Lung (tissue), 12 donors: ENCODE results near the gene CFH. TPM values are rescaled to one million over a fixed set of nuclear protein-coding genes. Genes with fewer than 3 reads are reported as not detected.

Source experiments
- ATAC-seq: fragments of 200-7000 bp; cut with Tn5 transposase; one replicate; pipeline ENCODE4 v1.9.1; 2020; ENCODE audit warnings: moderate number of reproducible peaks; ENCODE audit not compliant: insufficient read depth, low FRiP score
- DNase-seq, 3 donors: peaks; one replicate each; pipeline ENCODE4 v3.0.0-alpha.2; 2013 to 2017
- H3K27ac ChIP-seq, 2 donors: one replicate each; pipeline ENCODE4 v1.5.1; 2013; ENCODE audit warnings: mild to moderate bottlenecking in 2 of 2, moderate library complexity in 2 of 2, control low read depth in 1 of 2, inconsistent platforms in 1 of 2, low read depth in 1 of 2, low read length in 1 of 2
- H3K27me3 ChIP-seq, 3 donors: one replicate each; pipeline ENCODE4 v1.5.1; 2013; ENCODE audit warnings: low read length in 2 of 3; ENCODE audit not compliant: control insufficient read depth in 3 of 3, insufficient read depth in 3 of 3
- H3K36me3 ChIP-seq, 4 donors: one replicate each; pipeline ENCODE4 v1.5.1; 2013; ENCODE audit warnings: low read length in 4 of 4, mild to moderate bottlenecking in 1 of 4, moderate library complexity in 1 of 4; ENCODE audit not compliant: control insufficient read depth in 4 of 4, insufficient read depth in 4 of 4
- H3K4me1 ChIP-seq, 5 donors: one replicate each; pipeline ENCODE4 v1.5.1; 2013; ENCODE audit warnings: low read length in 5 of 5, mild to moderate bottlenecking in 2 of 5, moderate library complexity in 1 of 5; ENCODE audit not compliant: control insufficient read depth in 5 of 5, insufficient read depth in 5 of 5
- H3K4me3 ChIP-seq: one replicate; pipeline ENCODE4 v1.5.1; 2013; ENCODE audit warnings: mild to moderate bottlenecking, control low read depth, moderate library complexity
- H3K9ac ChIP-seq, 2 donors: one replicate each; pipeline ENCODE4 v1.5.1; 2013; ENCODE audit warnings: low read length in 2 of 2, control low read depth in 1 of 2; ENCODE audit not compliant: insufficient read depth in 1 of 2
- H3K9me3 ChIP-seq, 4 donors: one replicate each; pipeline ENCODE4 v1.5.1; 2013; ENCODE audit warnings: low read length in 3 of 4, mild to moderate bottlenecking in 1 of 4, moderate library complexity in 1 of 4; ENCODE audit not compliant: control insufficient read depth in 4 of 4, insufficient read depth in 3 of 4
- WGBS, 2 donors: extraction: QIAGEN DNeasy Blood & Tissue Kit; methylation state at CpG; one replicate each; pipeline ENCODE4 v1.1.7; 2013; 5-methylcytosine and 5-hydroxymethylcytosine counted together
- polyA plus RNA-seq, 2 donors: library from polyadenylated mRNA; stranded (reverse); fragments of 200-250 nt; gene quantifications; one replicate each; pipeline ENCODE4 v1.2.1, GENCODE V29; 2013
- total RNA-seq, 2 donors: library from RNA; depleted of rRNA in 1 of 2; stranded (reverse); fragments of >200 nt in 1 of 2; gene quantifications; one replicate each; pipeline ENCODE4 v1.2.1, GENCODE V29; 2014 to 2021
- TF ChIP-seq, protein P1 (sequence below): IDR thresholded peaks from 2 replicates; pipeline ENCODE4 v1.5.1; 2012; ENCODE audit warnings: mild to moderate bottlenecking; ENCODE audit errors: control extremely low read depth, extremely low read depth
- donor health status: control.
- donor health status: control.
- donor health status: Bipolar disorder and iron deficiency.
- donor health status: healthy.
- donor health status: DM: yes; HTN: yes; CAD: no.

Gene CFH
- total and polyA plus RNA-seq, 4 donors = 26.8 to 185 (median 62.7) TPM

DNA sequence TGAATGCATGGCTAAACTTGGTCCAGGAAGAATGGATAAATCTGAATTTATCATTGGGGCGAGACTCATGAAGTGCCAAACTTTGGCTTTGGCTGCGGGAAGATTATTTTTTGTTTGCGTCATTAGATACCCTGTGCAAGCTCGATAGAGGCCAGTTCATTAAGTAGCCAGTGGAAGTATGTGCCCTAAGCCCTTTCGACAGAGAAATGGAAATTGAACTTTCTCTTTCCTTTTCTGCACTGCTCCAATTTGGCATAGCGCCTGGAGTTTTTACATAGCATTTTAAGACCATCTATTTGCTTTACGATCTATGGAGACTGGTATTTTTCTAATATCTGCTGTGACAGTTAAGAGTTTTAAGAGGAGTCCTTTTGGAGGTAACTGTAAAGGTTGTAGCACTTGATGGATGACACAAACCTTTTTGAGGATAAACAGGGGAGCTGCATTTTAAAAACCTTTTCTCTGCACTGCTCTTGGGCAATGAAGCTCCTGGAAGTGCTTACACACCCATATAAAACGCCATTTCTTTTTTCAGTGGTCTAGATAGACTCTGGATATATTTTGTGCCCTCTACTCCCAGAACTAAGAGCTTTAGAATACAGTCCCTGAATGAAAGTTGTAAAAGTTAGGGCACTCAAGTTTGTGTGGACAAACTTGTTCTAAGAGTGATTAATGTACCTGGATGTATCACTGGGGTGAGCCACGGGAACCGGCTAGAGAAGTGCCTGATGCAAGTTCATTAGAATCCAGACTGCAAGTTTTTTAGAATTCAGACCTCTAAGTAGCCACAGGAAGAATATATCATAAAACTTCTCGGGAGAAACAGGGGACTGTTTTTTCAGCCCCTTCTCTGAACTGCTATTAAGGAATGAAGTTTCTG is 81.5 kb downstream of the CFH start:
- Histone ChIP-seq H3K9me3 (peaks cover 0 to 7% (median under 1%) of the 10 kb centered on the region in 4 donors), H3K4me3 (no peak overlapping the region), H3K27ac (no peak overlapping the region), H3K36me3 (peaks cover 0 to 2% (median 0%) of the 10 kb centered on the region in 4 donors), H3K4me1 (no peaks in the 10 kb centered on the region), H3K9ac (no peak overlapping the region), H3K27me3 (no peaks in the 10 kb centered on the region)
- DNase-seq (peak in 1 of 3 donors; percentile 1), ATAC-seq (no peak)
- WGBS, 2 donors = 80 to 84% methylated on average over 11 of the region's 11 CpGs
- TF ChIP-seq, protein P1, sequence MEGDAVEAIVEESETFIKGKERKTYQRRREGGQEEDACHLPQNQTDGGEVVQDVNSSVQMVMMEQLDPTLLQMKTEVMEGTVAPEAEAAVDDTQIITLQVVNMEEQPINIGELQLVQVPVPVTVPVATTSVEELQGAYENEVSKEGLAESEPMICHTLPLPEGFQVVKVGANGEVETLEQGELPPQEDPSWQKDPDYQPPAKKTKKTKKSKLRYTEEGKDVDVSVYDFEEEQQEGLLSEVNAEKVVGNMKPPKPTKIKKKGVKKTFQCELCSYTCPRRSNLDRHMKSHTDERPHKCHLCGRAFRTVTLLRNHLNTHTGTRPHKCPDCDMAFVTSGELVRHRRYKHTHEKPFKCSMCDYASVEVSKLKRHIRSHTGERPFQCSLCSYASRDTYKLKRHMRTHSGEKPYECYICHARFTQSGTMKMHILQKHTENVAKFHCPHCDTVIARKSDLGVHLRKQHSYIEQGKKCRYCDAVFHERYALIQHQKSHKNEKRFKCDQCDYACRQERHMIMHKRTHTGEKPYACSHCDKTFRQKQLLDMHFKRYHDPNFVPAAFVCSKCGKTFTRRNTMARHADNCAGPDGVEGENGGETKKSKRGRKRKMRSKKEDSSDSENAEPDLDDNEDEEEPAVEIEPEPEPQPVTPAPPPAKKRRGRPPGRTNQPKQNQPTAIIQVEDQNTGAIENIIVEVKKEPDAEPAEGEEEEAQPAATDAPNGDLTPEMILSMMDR = no peak

DNA sequence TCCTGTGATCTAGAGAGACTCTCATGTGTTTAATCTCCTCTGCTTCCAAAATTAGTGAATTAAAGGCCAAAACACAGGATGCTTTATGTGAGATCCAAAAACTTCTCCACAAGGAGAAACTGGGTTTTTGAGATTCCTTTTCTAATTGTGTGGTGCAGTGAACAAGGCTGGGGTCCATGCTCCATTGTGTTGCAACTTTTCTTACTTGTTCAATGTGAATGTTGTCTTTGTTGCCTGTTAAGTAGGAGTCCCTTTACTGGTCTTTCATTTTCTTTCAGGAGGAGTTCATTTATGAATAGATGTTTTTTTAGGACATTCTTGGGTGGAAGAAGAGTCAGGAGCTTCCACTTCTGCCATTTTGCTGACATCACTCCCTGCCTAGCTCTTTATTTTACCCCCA is 82.2 kb downstream of the CFH start:
- Histone ChIP-seq H3K4me3 (no peak overlapping the region), H3K9ac (no peak overlapping the region), H3K27ac (no peak overlapping the region), H3K4me1 (no peaks in the 10 kb centered on the region), H3K27me3 (no peaks in the 10 kb centered on the region), H3K9me3 (peaks cover 0 to 7% (median 7%) of the 10 kb centered on the region in 4 donors), H3K36me3 (peaks cover 0 to 2% (median 0%) of the 10 kb centered on the region in 4 donors)
- ATAC-seq = no peak
- DNase-seq = no peak
- TF ChIP-seq, protein P1 = no peak

DNA sequence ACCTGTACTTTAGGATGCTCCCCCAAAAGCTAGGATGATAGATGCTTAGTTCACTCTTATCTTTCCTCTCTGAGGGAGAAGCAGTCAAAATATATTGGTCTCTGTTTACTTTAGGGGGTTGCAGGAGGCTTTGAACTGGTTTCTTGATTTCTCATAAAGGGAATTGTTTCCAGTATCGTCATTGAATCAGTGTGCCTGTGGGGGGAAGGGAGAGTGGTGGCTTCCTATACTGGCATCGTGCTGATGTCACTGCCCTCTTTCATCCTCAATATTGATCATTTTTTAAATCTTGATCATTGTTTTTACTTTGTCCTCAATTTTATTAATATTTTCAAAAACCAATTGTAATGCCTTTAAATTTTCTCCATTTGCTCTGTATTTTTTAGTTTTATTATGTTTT is 82.6 kb downstream of the CFH start:
- no peaks in the 10 kb centered on the region for H3K27me3 ChIP-seq
- ATAC-seq = no peak
- peaks cover 0 to 2% (median 0%) of the 10 kb centered on the region in 4 donors for H3K36me3 ChIP-seq
- no peak overlapping the region for H3K9ac ChIP-seq
- no peak overlapping the region for H3K4me3 ChIP-seq
- WGBS, 2 donors = 76 to 82% methylated on average over 2 of the region's 2 CpGs
- H3K4me1 ChIP-seq = no peaks in the 10 kb centered on the region
- H3K27ac ChIP-seq = no peak overlapping the region
- TF ChIP-seq, protein P1 = no peak
- peaks cover 0 to 7% (median 7%) of the 10 kb centered on the region in 4 donors for H3K9me3 ChIP-seq
- no peak for DNase-seq
